H1 (cell line): ENCODE data around the gene CGN.

Experiments used
- CEBPB ChIP-seq: IDR thresholded peaks from 2 replicates; pipeline ENCODE4 v1.6.1; 2012; ENCODE audit warnings: low read depth, low read length
- CTCF ChIP-seq, 3 experiments: IDR thresholded peaks; 1 replicate in 2 of 3; 2 replicates in 1 of 3; pipeline versions ENCODE4 v1.5.1 to v1.6.1; 2011; ENCODE audit warnings: low read length in 3 of 3, mild to moderate bottlenecking in 3 of 3, inconsistent platforms in 2 of 3, low read depth in 1 of 3, moderate library complexity in 1 of 3; ENCODE audit not compliant: insufficient read depth in 1 of 3; ENCODE audit errors: control extremely low read depth in 1 of 3
- POLR2A ChIP-seq, 2 experiments: IDR thresholded peaks; 1 replicate in 1 of 2; 2 replicates in 1 of 2; pipeline ENCODE4 v1.6.1; 2011; ENCODE audit warnings: low read depth in 2 of 2, low read length in 2 of 2, mild to moderate bottlenecking in 2 of 2; ENCODE audit errors: control extremely low read depth in 1 of 2
- RAD21 ChIP-seq, 2 experiments: IDR thresholded peaks in 1 of 2; conservative IDR thresholded peaks in 1 of 2; 2 replicates each; pipeline ENCODE4 v1.6.1; 2011; ENCODE audit warnings: low read depth in 2 of 2, low read length in 2 of 2, improper control_type of control experiment in 1 of 2, inconsistent platforms in 1 of 2, mild to moderate bottlenecking in 1 of 2, moderate library complexity in 1 of 2
- RNF2 ChIP-seq: fragments of 200-900, 300-1000 bp; sonication (generic); IDR thresholded peaks from 2 replicates; pipeline ENCODE4 v1.7.1; 2016; ENCODE audit warnings: borderline replicate concordance, low read depth, mild to moderate bottlenecking, antibody characterized with exemption, low read length; ENCODE audit not compliant: poor library complexity, severe bottlenecking; ENCODE audit errors: missing control alignments
- ZNF274 ChIP-seq: IDR thresholded peaks from 2 replicates; pipeline ENCODE4 v1.7.0; 2012; ENCODE audit warnings: low read length, borderline replicate concordance; ENCODE audit errors: extremely low read depth
- TF ChIP-seq, protein P1 (sequence below): IDR thresholded peaks from 2 replicates; pipeline ENCODE4 v1.6.1; 2011; ENCODE audit warnings: low read depth, mild to moderate bottlenecking, low read length; ENCODE audit not compliant: insufficient read depth

DNA sequence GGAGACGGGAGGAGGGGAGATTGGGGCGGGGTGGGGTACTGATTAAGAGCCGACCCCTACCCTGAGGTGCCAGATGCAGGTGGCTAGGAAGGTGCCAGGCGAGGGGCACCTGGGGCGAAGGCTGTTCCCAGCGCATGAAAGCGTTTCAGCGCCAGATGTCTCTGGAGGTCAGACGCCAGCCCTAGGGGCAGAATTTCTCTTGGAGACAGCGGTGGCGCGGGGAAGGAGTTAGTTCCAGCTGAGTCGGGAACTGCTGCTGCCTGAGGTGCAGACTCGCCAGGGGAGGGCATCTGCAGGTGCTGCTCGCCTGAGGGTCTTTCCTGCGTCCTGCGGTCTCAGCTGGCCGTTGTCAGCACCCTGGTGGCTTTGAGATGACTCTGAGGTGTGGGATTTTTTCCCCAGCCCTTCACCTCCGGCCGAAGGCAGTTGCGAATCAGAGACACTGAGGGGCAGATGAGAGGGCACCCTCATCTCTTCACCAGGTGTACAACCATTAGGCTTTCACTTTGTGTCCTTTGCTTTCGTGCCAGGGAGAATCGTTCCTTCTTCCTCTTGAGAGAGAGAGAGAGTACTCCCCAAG lies 539 bp downstream of the CGN start:
- TF ChIP-seq CEBPB, result no peak
- no peak for TF ChIP-seq ZNF274
- TF ChIP-seq CTCF (IDR thresholded peaks at IDR 0.05; ENCODE audit: control extremely low read depth in 1 of 3, insufficient read depth in 1 of 3, low read depth in 1 of 3, low read length in 3 of 3), result no peak
- no peak; a peak in 1 of 3 replicates for TF ChIP-seq POLR2A (IDR thresholded peaks at IDR 0.05; ENCODE audit: control extremely low read depth in 1 of 2, low read depth in 2 of 2, low read length in 2 of 2)
- peak in 1 of 2 experiments; percentile 0; a peak in 1 of 4 replicates for TF ChIP-seq RAD21 (IDR thresholded peaks at IDR 0.05 in 1 of 2, conservative IDR thresholded peaks at IDR 0.05 in 1 of 2; ENCODE audit: low read depth in 2 of 2, low read length in 2 of 2)
- TF ChIP-seq, protein P1, sequence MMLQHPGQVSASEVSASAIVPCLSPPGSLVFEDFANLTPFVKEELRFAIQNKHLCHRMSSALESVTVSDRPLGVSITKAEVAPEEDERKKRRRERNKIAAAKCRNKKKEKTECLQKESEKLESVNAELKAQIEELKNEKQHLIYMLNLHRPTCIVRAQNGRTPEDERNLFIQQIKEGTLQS, result no peak
- no peak for TF ChIP-seq RNF2
